Measurements from ENCODE around the gene FAM43A. TPM values are rescaled to one million over a fixed set of nuclear protein-coding genes. Genes with fewer than 3 reads are reported as not detected.

The FAM43A gene
- total RNA-seq (2014; rRNA removed; shearing (Covaris generic)): 0.22 and 2.6 TPM in 2 replicates

GRCh38 chr3:194685718-194686413 is at the start of gene FAM43A:
Gene FAM43A (plus strand): TSS chr3:194685883. CDS start chr3:194686827, 944 bp downstream.
- peak; percentile 94 for DNase-seq (ENCODE audit: low read depth)

GRCh38 chr3:194637066-194637465 is 48.6 kb upstream of the FAM43A start:
- DNase-seq (ENCODE audit: low read depth): no peak

- no peak for DNase-seq (ENCODE audit: low read depth)
These were observed 47.9 kb upstream of the FAM43A start for GRCh38 chr3:194637541-194638400.

- DNase-seq (ENCODE audit: low read depth): no peak
These were observed 46.6 kb upstream of the FAM43A start for GRCh38 chr3:194638991-194639605.

GRCh38 chr3:194640829-194641228 is 44.9 kb upstream of the FAM43A start:
- peak; percentile 60 for DNase-seq (ENCODE audit: low read depth)

- DNase-seq (ENCODE audit: low read depth): no peak
These were observed 42.9 kb upstream of the FAM43A start for GRCh38 chr3:194642769-194643168.

GRCh38 chr3:194647747-194648146 is 37.9 kb upstream of the FAM43A start:
- DNase-seq (ENCODE audit: low read depth): no peak

- no peak for DNase-seq (ENCODE audit: low read depth)
These were observed 31.2 kb upstream of the FAM43A start for GRCh38 chr3:194654443-194654842.

- no peak for DNase-seq (ENCODE audit: low read depth)
These were observed 28.2 kb upstream of the FAM43A start for GRCh38 chr3:194657439-194657838.

GRCh38 chr3:194658477-194659242 is 27.0 kb upstream of the FAM43A start:
- no peak for DNase-seq (ENCODE audit: low read depth)

- no peak for DNase-seq (ENCODE audit: low read depth)
These were observed 25.9 kb upstream of the FAM43A start for GRCh38 chr3:194659778-194660177.

- no peak for DNase-seq (ENCODE audit: low read depth)
These were observed 24.3 kb upstream of the FAM43A start for GRCh38 chr3:194661374-194661773.

- DNase-seq (ENCODE audit: low read depth): no peak
These were observed 23.7 kb upstream of the FAM43A start for GRCh38 chr3:194661946-194662345.

- DNase-seq (ENCODE audit: low read depth): no peak
These were observed 20.8 kb upstream of the FAM43A start for GRCh38 chr3:194664857-194665256.

GRCh38 chr3:194667363-194667762 is 18.3 kb upstream of the FAM43A start:
- no peak for DNase-seq (ENCODE audit: low read depth)

- peak; percentile 55 for DNase-seq (ENCODE audit: low read depth)
These were observed 14.2 kb upstream of the FAM43A start for GRCh38 chr3:194671511-194671899.

- peak; percentile 94 for DNase-seq (ENCODE audit: low read depth)
These were observed 13.5 kb upstream of the FAM43A start, which contains the start of gene LSG1 for GRCh38 chr3:194671900-194672808. Gene LSG1 (minus strand): TSS chr3:194672191. CDS start chr3:194672162, 29 bp downstream.

- DNase-seq (ENCODE audit: low read depth): no peak
These were observed 12.8 kb upstream of the FAM43A start for GRCh38 chr3:194672876-194673275.

- DNase-seq (ENCODE audit: low read depth): no peak
These were observed 11.9 kb upstream of the FAM43A start for GRCh38 chr3:194673761-194674160.

GRCh38 chr3:194675081-194675640 is 10.5 kb upstream of the FAM43A start:
- DNase-seq (ENCODE audit: low read depth): no peak

All from M059J (cell line).